Uterus (tissue), 4 donors: ENCODE data around the gene CHST3. TPM values are rescaled to one million over a fixed set of nuclear protein-coding genes. Genes with fewer than 3 reads are reported as not detected.
"Not testable (repeated sequence)": the region's sequence is repeated elsewhere in the genome, so short reads cannot be mapped to it uniquely, and the experiment has no call there.

Source experiments
- DNase-seq, 2 donors: peaks; one replicate each; pipeline ENCODE4 v3.0.0-alpha.2; 2019 to 2020
- H3K27ac ChIP-seq, 2 donors: fragments of 200-600 bp; sonication (generic); 1 replicate in 1 of 2; 2 replicates in 1 of 2; pipeline ENCODE4 v1.5.1; 2016 to 2018
- H3K27me3 ChIP-seq, 2 donors: fragments of 200-600 bp; sonication (generic); one replicate each; pipeline ENCODE4 v1.5.1; 2018 to 2019; ENCODE audit warnings: control low read depth in 1 of 2
- H3K36me3 ChIP-seq, 2 donors: fragments of 200-600 bp; sonication (generic); one replicate each; pipeline ENCODE4 v1.5.1; 2019; ENCODE audit warnings: control low read depth in 1 of 2
- H3K4me1 ChIP-seq, 2 donors: fragments of 200-600 bp; sonication (generic); one replicate each; pipeline ENCODE4 v1.5.1; 2018 to 2019; ENCODE audit warnings: control low read depth in 1 of 2
- H3K4me3 ChIP-seq, 2 donors: fragments of 200-600 bp; sonication (generic); 1 replicate in 1 of 2; 2 replicates in 1 of 2; pipeline ENCODE4 v1.5.1; 2018 to 2019; ENCODE audit warnings: mild to moderate bottlenecking in 1 of 2
- H3K9me3 ChIP-seq, 2 donors: fragments of 200-600 bp; sonication (generic); one replicate each; pipeline ENCODE4 v1.5.1; 2019; ENCODE audit warnings: control low read depth in 1 of 2
- POLR2A ChIP-seq, 2 donors: fragments of 450-650 bp; IDR thresholded peaks; one replicate each; pipeline ENCODE4 v1.6.1; 2016; ENCODE audit warnings: antibody characterized with exemption in 2 of 2, mild to moderate bottlenecking in 1 of 2, moderate library complexity in 1 of 2
- intact Hi-C: fragments of 100-400 bp; cut with DNase I; formaldehyde crosslinking; loops from one replicate; pipeline ENCODE4 v1.15.1; 2023; ENCODE audit warnings: low total_unique reads
- total RNA-seq, 4 donors: library from RNA; depleted of rRNA in 3 of 4; stranded (reverse); fragments of >200 nt in 3 of 4; gene quantifications; one replicate each; pipeline versions ENCODE4 v1.1.0 to v1.2.4, GENCODE V29; 2014 to 2023
- TF ChIP-seq, protein P1 (sequence below), 4 experiments: fragments of 200-600 bp in 2 of 4; fragments of 450-650 bp in 2 of 4; sonication (generic) in 2 of 4; IDR thresholded peaks; one replicate each; pipeline ENCODE4 v1.5.1; 2016 to 2019; ENCODE audit warnings: antibody characterized with exemption in 4 of 4, mild to moderate bottlenecking in 2 of 4, moderate library complexity in 1 of 4
- donor health status: DM: yes; HTN: yes; CAD: no.

CHST3 gene
- total RNA-seq, 4 donors from 2014 or later: 12.3 to 44.7 (median 28.1) TPM

DNA sequence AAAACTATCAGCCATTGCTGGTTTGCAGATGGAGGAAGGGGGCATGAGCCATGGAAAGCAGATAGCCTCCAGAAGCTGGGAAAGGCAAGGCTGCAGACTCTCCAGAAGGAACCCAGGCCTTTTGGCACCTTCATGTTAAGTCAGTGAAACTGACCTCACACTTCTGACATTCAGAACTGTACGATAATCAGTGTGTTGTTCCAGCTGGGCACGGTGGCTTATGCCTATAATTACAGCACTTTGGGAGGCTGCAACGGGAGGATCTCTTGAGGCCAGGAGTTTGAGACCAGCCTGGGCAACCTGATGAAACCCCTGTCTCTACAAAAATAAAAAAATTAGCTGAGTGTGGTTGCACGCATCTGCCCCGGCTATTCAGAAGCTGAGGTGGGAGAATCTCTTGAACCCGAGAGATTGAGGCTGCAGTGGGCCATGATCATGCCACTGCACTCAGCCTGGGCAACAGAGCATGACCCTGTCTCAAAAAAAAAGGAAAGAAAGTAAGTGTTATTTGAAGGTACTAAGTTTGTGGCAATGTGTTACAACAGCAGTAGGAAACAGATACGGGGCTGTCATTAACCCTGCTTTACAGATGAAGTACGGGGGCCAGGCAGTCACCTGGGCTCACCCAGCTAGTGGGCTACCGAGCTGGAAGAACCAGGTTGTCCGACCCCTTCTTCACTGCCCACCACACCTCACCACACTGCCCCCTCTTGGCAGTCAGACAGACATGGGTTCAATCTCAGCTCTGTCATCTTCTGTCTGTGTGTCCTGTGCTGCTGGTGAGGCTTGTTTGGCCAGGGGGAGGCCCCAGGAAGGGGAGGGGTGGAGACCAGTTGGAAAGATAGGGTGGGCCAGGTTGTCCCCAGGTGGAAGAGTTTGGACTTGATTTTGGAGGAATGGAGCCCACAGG lies 18.3 kb downstream of the CHST3 start:
- no peak overlapping the region for H3K4me3 ChIP-seq
- intact Hi-C loops: no loop called here
- H3K4me1 ChIP-seq: peaks cover 24 to 34% of the 10 kb centered on the region in 2 donors
- peak overlapping the region; percentile 80 to 84 for H3K27ac ChIP-seq
- no peaks in the 10 kb centered on the region for H3K36me3 ChIP-seq
- TF ChIP-seq, protein P1, sequence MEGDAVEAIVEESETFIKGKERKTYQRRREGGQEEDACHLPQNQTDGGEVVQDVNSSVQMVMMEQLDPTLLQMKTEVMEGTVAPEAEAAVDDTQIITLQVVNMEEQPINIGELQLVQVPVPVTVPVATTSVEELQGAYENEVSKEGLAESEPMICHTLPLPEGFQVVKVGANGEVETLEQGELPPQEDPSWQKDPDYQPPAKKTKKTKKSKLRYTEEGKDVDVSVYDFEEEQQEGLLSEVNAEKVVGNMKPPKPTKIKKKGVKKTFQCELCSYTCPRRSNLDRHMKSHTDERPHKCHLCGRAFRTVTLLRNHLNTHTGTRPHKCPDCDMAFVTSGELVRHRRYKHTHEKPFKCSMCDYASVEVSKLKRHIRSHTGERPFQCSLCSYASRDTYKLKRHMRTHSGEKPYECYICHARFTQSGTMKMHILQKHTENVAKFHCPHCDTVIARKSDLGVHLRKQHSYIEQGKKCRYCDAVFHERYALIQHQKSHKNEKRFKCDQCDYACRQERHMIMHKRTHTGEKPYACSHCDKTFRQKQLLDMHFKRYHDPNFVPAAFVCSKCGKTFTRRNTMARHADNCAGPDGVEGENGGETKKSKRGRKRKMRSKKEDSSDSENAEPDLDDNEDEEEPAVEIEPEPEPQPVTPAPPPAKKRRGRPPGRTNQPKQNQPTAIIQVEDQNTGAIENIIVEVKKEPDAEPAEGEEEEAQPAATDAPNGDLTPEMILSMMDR (IDR thresholded peaks at IDR 0.05): no peak
- TF ChIP-seq POLR2A (IDR thresholded peaks at IDR 0.05): no peak
- DNase-seq: no peak
- H3K9me3 ChIP-seq: no peaks in the 10 kb centered on the region
- H3K27me3 ChIP-seq: no peaks in the 10 kb centered on the region

DNA sequence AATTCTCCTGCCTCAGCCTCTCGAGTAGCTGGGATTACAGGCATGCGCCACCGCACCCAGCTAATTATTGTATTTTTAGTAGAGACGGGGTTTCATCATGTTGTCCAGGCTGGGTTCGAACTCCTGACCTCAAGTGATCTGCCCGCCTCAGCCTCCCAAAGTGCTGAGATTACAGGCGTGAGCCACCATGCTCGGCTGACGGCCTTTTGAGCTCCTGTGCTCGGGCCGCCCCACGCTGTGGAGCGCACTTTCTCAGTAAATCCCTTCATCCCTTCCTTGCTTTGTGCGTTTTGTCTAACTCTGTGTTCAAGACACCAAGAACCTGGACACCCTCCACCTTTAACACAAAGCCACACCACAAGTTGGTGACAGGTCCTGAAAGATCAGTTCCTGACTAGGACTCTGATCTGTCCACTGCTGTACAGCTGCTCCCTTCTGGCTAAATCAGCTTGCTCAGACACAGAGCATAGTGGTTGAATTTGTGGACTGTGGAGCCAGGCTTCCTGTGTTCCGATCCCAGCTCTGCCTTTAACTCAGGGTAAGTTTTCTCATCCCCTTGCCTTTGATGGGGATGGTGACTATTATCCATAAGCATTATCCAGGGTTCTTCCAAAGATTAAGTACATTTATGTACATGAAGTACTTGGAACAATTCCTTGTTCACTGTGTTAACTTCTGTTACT lies 20.1 kb downstream of the CHST3 start:
- intact Hi-C loops: no loop called here
- Histone ChIP-seq H3K4me3 (no peak overlapping the region), H3K4me1 (peaks cover 24 to 34% of the 10 kb centered on the region in 2 donors), H3K9me3 (no peaks in the 10 kb centered on the region), H3K27ac (peak overlapping the region; percentile 62 to 80), H3K27me3 (no peaks in the 10 kb centered on the region), H3K36me3 (no peaks in the 10 kb centered on the region)
- DNase-seq: no peak
- no peak for TF ChIP-seq POLR2A (IDR thresholded peaks at IDR 0.05)
- TF ChIP-seq, protein P1 (IDR thresholded peaks at IDR 0.05): no peak

DNA sequence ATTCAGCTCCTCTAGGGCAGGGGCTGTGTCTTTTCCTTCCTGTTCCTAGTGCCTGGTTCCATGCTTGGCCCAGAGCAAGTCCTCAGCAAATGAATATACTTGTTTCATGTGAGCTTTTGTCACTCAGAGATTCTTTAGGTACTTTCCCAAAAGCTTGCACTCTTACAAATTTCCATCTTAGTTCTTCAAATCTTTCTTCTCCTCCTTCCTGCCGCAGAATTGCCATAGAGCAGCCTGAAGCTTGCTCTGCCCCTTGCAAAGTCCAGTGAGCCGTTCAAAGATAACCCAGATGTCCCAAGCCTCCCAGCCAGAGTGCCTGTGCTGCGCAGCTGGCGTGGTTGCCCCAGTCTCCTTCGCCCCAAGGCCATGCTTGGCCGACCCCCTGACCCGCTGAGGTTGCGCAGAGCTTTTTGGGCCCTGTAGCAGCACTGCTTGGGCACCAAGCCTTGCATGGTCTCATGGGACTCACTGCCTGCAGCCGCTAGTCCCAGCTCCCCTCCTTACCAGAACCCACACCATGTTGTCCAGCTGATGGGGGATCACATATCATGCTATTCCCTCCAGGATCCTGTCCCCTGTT lies 20.7 kb downstream of the CHST3 start:
- no peak overlapping the region for H3K4me3 ChIP-seq
- no peaks in the 10 kb centered on the region for H3K36me3 ChIP-seq
- TF ChIP-seq, protein P1 (IDR thresholded peaks at IDR 0.05): no peak
- TF ChIP-seq POLR2A (IDR thresholded peaks at IDR 0.05): no peak
- no peak for DNase-seq
- H3K4me1 ChIP-seq: peaks cover 24 to 34% of the 10 kb centered on the region in 2 donors
- no peaks in the 10 kb centered on the region for H3K9me3 ChIP-seq
- H3K27ac ChIP-seq: peak overlapping the region; percentile 62 to 80
- no peaks in the 10 kb centered on the region for H3K27me3 ChIP-seq
- intact Hi-C loops: no loop called here

DNA sequence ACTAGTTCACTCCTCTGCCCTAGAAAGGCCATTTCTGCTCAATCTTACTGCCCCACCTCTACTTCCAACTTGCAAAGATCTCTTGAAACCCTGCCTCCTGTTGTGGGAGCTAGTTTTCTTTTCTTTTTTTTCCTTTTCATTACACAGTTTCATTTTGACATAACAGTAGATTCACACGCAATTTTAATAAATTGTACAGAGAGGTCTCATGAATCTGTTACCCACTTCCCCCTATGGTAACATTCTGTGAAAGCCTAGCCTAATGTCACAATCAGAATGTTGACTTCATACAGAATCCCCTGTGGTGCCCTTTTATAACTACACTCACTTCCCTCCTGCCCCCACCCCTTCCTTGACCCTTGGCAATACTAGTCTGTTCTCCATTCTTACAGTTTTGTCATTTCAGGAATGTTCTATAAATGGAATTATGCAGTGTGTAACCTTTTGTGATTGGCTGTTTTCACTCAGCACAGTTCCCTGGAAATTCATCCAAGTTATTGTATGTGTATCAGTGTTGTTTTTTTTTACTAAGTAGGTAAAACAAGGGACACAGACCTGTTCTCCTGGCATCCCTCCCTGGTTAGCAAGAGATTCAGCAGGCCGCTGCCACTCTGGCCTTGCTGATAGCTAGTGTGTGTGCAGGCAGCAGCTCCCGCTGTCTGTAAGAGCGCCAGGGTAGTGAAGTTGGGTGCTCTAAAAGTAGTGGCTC lies 21.5 kb downstream of the CHST3 start:
- Histone ChIP-seq H3K9me3 (no peaks in the 10 kb centered on the region), H3K36me3 (no peaks in the 10 kb centered on the region), H3K4me1 (peaks cover 24 to 27% of the 10 kb centered on the region in 2 donors), H3K27ac (peak overlapping the region; percentile 62 to 80), H3K4me3 (no peak overlapping the region), H3K27me3 (no peaks in the 10 kb centered on the region)
- intact Hi-C loops: no loop called here
- TF ChIP-seq, protein P1 (IDR thresholded peaks at IDR 0.05): peak in 1 of 4 experiments; percentile 18
- TF ChIP-seq POLR2A (IDR thresholded peaks at IDR 0.05): no peak
- DNase-seq: peak in 1 of 2 donors; percentile 64

DNA sequence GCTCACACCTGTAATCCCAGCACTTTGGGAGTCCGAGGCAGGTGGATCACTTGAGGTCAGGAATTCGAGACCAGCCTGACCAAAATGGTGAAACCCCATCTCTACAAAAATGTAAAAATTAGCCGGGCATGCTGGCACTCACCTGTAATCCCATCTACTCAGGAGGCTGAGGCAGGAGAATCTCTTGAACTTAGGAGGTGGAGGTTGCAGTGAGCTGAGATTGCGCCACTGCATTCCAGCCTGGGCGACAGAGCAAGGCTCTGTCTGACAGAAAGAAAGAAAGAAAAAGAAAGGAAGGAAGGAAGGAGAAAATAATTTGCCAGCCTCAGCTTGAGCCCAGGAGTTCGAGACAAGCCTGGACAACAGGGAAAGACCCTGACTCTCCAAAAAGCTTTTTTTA lies 24.7 kb downstream of the CHST3 start:
- H3K27me3 ChIP-seq, H3K4me3 ChIP-seq, DNase-seq, H3K36me3 ChIP-seq, intact Hi-C loops, H3K27ac ChIP-seq, H3K9me3 ChIP-seq: not testable (repeated sequence)
- peaks cover 11 to 20% of the 10 kb centered on the region in 2 donors for H3K4me1 ChIP-seq
